Immature natural killer cell (primary cell): ENCODE results near the gene AOAH. TPM values are rescaled to one million over a fixed set of nuclear protein-coding genes. Genes with fewer than 3 reads are reported as not detected.

Experiments
- DNase-seq, 3 donors: peaks; one replicate each; pipeline ENCODE4 v3.0.0; 2022; ENCODE audit warnings: mixed read lengths in 1 of 3
- H3K27ac Mint-ChIP-seq, 6 donors: one replicate each; pipeline ENCODE4 v1.8.0; 2020; ENCODE audit warnings: mixed read lengths in 6 of 6, mild to moderate bottlenecking in 5 of 6, inconsistent platforms in 4 of 6, moderate library complexity in 3 of 6
- H3K27me3 Mint-ChIP-seq, 3 donors: one replicate each; pipeline ENCODE4 v1.8.0; 2020 to 2021; ENCODE audit warnings: low read depth in 3 of 3, mild to moderate bottlenecking in 3 of 3, mixed read lengths in 3 of 3, moderate library complexity in 3 of 3, inconsistent platforms in 1 of 3
- H3K36me3 Mint-ChIP-seq, 3 donors: one replicate each; pipeline ENCODE4 v1.8.0; 2020; ENCODE audit warnings: mixed read lengths in 3 of 3, inconsistent platforms in 2 of 3, mild to moderate bottlenecking in 2 of 3
- H3K4me1 Mint-ChIP-seq, 2 donors: one replicate each; pipeline ENCODE4 v1.8.0; 2020; ENCODE audit warnings: inconsistent platforms in 2 of 2, mild to moderate bottlenecking in 2 of 2, mixed read lengths in 2 of 2, moderate library complexity in 1 of 2
- H3K4me3 Mint-ChIP-seq, 5 donors: one replicate each; pipeline ENCODE4 v1.8.0; 2020; ENCODE audit warnings: mild to moderate bottlenecking in 5 of 5, mixed read lengths in 5 of 5, inconsistent platforms in 3 of 5, moderate library complexity in 3 of 5
- H3K9me3 Mint-ChIP-seq, 6 donors: one replicate each; pipeline ENCODE4 v1.8.0; 2020; ENCODE audit warnings: mild to moderate bottlenecking in 6 of 6, mixed read lengths in 6 of 6, inconsistent platforms in 4 of 6, moderate library complexity in 3 of 6
- polyA plus RNA-seq, 3 donors: library from polyadenylated mRNA; unstranded; fragments of 300-500 nt; fragmentation: Illumina TruSeq; gene quantifications; one replicate each; pipeline ENCODE4 v1.2.3, GENCODE V29; 2021

The AOAH gene
- polyA plus RNA-seq, 3 donors from 2014 or later, result 288 to 385 (median 331) TPM

DNA sequence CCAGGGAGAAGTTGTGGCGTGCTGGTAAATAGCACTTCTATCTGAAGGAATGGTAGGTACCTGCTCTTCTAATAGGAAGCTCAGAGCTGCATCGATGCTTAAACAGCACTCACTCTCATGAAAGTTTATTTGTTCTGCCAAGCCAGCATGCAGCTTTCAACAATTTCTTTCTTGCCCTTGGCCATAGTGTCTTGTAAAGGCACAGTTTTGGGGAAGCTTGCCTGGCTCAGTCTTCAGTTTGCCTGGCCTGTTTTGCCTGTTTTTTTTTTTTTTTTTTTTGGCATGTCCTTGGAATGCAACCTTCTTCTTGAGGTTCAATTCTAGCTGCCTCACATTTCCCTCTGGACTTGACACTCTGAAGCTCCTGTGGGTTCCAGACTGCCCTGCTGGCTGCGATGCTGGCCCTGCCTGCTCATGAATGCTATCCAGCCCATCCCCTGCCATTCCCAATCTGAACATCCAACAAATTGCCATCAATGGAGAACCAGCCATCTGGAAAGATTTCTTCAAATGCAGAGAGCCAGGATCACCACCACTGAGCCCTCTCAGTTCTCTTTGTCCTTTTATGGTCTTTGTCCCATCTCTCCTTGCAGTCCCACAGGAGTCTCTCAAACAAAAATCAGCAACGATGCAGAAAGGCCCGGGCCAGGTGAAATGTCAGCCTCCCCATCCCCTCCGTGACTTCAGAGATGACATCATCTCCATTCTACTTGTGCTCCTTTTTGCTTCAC is 200.8 kb downstream of the AOAH start:
- Mint-ChIP-seq H3K27me3 (peaks cover 5 to 53% (median 26%) of the 10 kb centered on the region in 3 donors), H3K36me3 (peaks cover 36 to 71% (median 37%) of the 10 kb centered on the region in 3 donors), H3K9me3 (no peaks in the 10 kb centered on the region), H3K4me1 (peaks cover 11 to 43% of the 10 kb centered on the region in 2 donors), H3K27ac (peak overlapping the region in 5 of 6 donors; percentile 36 to 86 (median 57)), H3K4me3 (no peak overlapping the region)
- DNase-seq, result no peak

GRCh38 chr7:36522453-36523007 is 201.8 kb downstream of the AOAH start:
- H3K27me3 Mint-ChIP-seq, result peaks cover 5 to 58% (median 32%) of the 10 kb centered on the region in 3 donors
- H3K4me1 Mint-ChIP-seq, result peaks cover 14 to 44% of the 10 kb centered on the region in 2 donors
- H3K27ac Mint-ChIP-seq, result peak overlapping the region in 3 of 6 donors; percentile 3 to 58 (median 37)

GRCh38 chr7:36521911-36522310 is 202.4 kb downstream of the AOAH start:
- Mint-ChIP-seq H3K27me3 (peaks cover 7 to 57% (median 34%) of the 10 kb centered on the region in 3 donors), H3K36me3 (peaks cover 42 to 69% (median 46%) of the 10 kb centered on the region in 3 donors), H3K4me1 (peaks cover 19 to 44% of the 10 kb centered on the region in 2 donors), H3K27ac (peak overlapping the region; percentile 37 to 73 (median 60)), H3K9me3 (no peaks in the 10 kb centered on the region), H3K4me3 (no peak overlapping the region)
- no peak for DNase-seq

More at GRCh38 chr7:36522453-36523007, 201.8 kb downstream of the AOAH start:
- no peak overlapping the region for H3K4me3 Mint-ChIP-seq
- no peak for DNase-seq
- no peaks in the 10 kb centered on the region for H3K9me3 Mint-ChIP-seq
- H3K36me3 Mint-ChIP-seq, result peaks cover 38 to 71% (median 42%) of the 10 kb centered on the region in 3 donors

GRCh38 chr7:36521133-36521532 is 203.2 kb downstream of the AOAH start:
- H3K27ac Mint-ChIP-seq, result peak overlapping the region in 4 of 6 donors; percentile 12 to 67 (median 33)

DNA sequence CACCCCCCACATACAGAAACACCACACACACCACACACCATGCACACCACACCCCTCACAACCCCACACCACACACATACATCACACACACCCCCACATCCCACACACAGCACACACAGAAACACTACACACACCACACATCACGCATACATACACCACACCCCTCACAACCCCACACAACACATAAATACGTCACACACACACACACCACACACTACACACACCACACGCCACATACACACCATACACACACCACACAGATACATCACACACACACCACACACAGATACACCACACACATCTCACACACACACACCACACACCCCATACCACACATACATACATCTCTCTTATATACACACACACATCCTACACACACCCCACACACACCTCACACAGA is 208.4 kb downstream of the AOAH start:
- peaks cover 67 to 77% of the 10 kb centered on the region in 2 donors for H3K4me1 Mint-ChIP-seq
- H3K27me3 Mint-ChIP-seq, result peaks cover 20 to 75% (median 61%) of the 10 kb centered on the region in 3 donors

More at GRCh38 chr7:36521133-36521532, 203.2 kb downstream of the AOAH start:
- Mint-ChIP-seq H3K9me3 (no peaks in the 10 kb centered on the region), H3K27me3 (peaks cover 9 to 59% (median 42%) of the 10 kb centered on the region in 3 donors), H3K4me3 (no peak overlapping the region), H3K36me3 (peaks cover 39 to 69% (median 47%) of the 10 kb centered on the region in 3 donors), H3K4me1 (peaks cover 27 to 44% of the 10 kb centered on the region in 2 donors)
- no peak for DNase-seq

GRCh38 chr7:36514289-36515243 is 209.7 kb downstream of the AOAH start:
- H3K36me3 Mint-ChIP-seq, result peaks cover 31 to 46% (median 41%) of the 10 kb centered on the region in 3 donors
- peak overlapping the region in 4 of 5 donors; percentile 15 to 53 (median 32) for H3K4me3 Mint-ChIP-seq
- peaks cover 23 to 81% (median 68%) of the 10 kb centered on the region in 3 donors for H3K27me3 Mint-ChIP-seq
- DNase-seq, result peak in 1 of 3 donors; percentile 50
- peaks cover 67 to 82% of the 10 kb centered on the region in 2 donors for H3K4me1 Mint-ChIP-seq
- peaks cover 0 to 4% (median under 1%) of the 10 kb centered on the region in 6 donors for H3K9me3 Mint-ChIP-seq
- peak overlapping the region; percentile 86 to 92 (median 90) for H3K27ac Mint-ChIP-seq

More for the DNA sequence above, 208.4 kb downstream of the AOAH start:
- peak overlapping the region; percentile 86 to 92 (median 91) for H3K27ac Mint-ChIP-seq
- no peak for DNase-seq
- H3K4me3 Mint-ChIP-seq, result peak overlapping the region; percentile 30 to 59 (median 51)
- peaks cover 40 to 59% (median 49%) of the 10 kb centered on the region in 3 donors for H3K36me3 Mint-ChIP-seq
- peaks cover 0 to 4% (median under 1%) of the 10 kb centered on the region in 6 donors for H3K9me3 Mint-ChIP-seq

DNA sequence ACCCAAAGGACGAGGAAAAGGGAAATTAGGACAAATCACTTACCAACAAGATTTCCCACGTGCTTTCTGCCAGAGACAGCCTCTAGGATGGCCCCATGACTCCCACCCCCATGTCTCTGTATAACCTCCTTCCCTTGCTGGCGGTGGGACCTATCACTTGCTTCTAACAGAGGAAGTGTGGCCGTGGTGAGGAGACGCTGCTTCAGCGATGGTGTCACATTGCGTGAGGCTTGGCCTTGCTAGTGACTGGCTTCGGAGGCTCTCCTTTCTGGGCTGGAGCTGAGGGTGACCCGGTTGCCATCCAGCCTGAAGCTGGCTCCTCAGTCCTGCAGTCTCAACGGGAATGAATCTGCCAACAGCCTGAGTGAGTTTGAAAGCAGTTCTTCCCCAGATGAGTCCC is 210.9 kb downstream of the AOAH start:
- Mint-ChIP-seq H3K27ac (peak overlapping the region; percentile 86 to 92 (median 90)), H3K36me3 (peaks cover 25 to 39% (median 30%) of the 10 kb centered on the region in 3 donors), H3K27me3 (peaks cover 25 to 85% (median 68%) of the 10 kb centered on the region in 3 donors), H3K9me3 (peaks cover 0 to 4% (median under 1%) of the 10 kb centered on the region in 6 donors), H3K4me1 (peaks cover 67 to 72% of the 10 kb centered on the region in 2 donors), H3K4me3 (peak overlapping the region in 4 of 5 donors; percentile 28 to 47 (median 38))
- peak; percentile 58 to 64 (median 59) for DNase-seq

- Mint-ChIP-seq H3K36me3 (peaks cover 19 to 34% (median 26%) of the 10 kb centered on the region in 3 donors), H3K27ac (peak overlapping the region; percentile 86 to 92 (median 90)), H3K27me3 (peaks cover 25 to 87% (median 62%) of the 10 kb centered on the region in 3 donors), H3K9me3 (peaks cover 0 to 4% (median under 1%) of the 10 kb centered on the region in 6 donors), H3K4me1 (peaks cover 60 to 72% of the 10 kb centered on the region in 2 donors), H3K4me3 (no peak overlapping the region)
- DNase-seq, result no peak
Measured at GRCh38 chr7:36512616-36513015, 211.7 kb downstream of the AOAH start.

GRCh38 chr7:36509962-36510361 is 214.3 kb downstream of the AOAH start:
- Mint-ChIP-seq H3K27ac (peak overlapping the region; percentile 17 to 85 (median 58)), H3K36me3 (peaks cover 6 to 20% (median 15%) of the 10 kb centered on the region in 3 donors), H3K4me1 (peaks cover 54 to 73% of the 10 kb centered on the region in 2 donors), H3K9me3 (no peaks in the 10 kb centered on the region), H3K27me3 (peaks cover 27 to 94% (median 45%) of the 10 kb centered on the region in 3 donors), H3K4me3 (no peak overlapping the region)
- no peak for DNase-seq

GRCh38 chr7:36507475-36508440 is 216.5 kb downstream of the AOAH start:
- peaks cover 0 to 10% (median 6%) of the 10 kb centered on the region in 3 donors for H3K36me3 Mint-ChIP-seq
- H3K27ac Mint-ChIP-seq, result peak overlapping the region in 5 of 6 donors; percentile 18 to 85 (median 43)
- H3K4me3 Mint-ChIP-seq, result no peak overlapping the region
- peaks cover 48 to 72% of the 10 kb centered on the region in 2 donors for H3K4me1 Mint-ChIP-seq
- H3K27me3 Mint-ChIP-seq, result peaks cover 24 to 94% (median 35%) of the 10 kb centered on the region in 3 donors
- H3K9me3 Mint-ChIP-seq, result no peaks in the 10 kb centered on the region
- no peak for DNase-seq

DNA sequence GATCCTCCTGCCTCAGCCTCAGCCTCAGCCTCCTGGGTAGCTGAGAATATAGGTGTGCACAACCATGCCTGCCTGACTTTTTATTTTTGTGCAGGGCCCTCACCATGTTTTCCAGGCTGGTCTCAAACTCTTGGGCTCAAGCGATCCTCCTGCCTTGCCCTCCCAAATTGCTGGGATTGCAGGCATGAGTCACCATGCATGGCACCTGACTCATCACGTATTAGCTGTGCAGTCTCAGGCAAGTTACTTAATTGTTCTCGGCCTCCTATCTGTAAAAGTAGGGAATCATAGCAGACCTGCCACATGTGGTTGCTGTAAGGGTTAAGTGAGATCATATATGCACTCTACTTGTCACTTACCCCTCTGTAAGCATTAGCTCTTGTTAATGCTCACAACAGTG is 217.5 kb downstream of the AOAH start:
- H3K27me3 Mint-ChIP-seq, result peaks cover 29 to 91% (median 29%) of the 10 kb centered on the region in 3 donors
- no peak overlapping the region for H3K4me3 Mint-ChIP-seq
- DNase-seq, result no peak
- peaks cover 44 to 70% of the 10 kb centered on the region in 2 donors for H3K4me1 Mint-ChIP-seq
- peaks cover 0 to 4% (median 3%) of the 10 kb centered on the region in 3 donors for H3K36me3 Mint-ChIP-seq
- H3K27ac Mint-ChIP-seq, result peak overlapping the region in 4 of 6 donors; percentile 41 to 85 (median 66)
- H3K9me3 Mint-ChIP-seq, result no peaks in the 10 kb centered on the region
